GM12878 (cell line): Measurements from ENCODE around the gene CFAP61. TPM values are rescaled to one million over a fixed set of nuclear protein-coding genes. Genes with fewer than 3 reads are reported as not detected.
A peak's percentile ranks its signal among the peaks of the same experiment; 100 is the strongest.

Source experiments
- ATAC-seq: fragments of 200-7000 bp; cut with Tn5 transposase; 3 replicates; pipeline ENCODE4 v1.9.1; 2020; ENCODE audit warnings: mild to moderate bottlenecking, moderate library complexity
- BruUV-seq: library from RNA; stranded (reverse); fragments of 400-500 nt; replicated peaks from 2 replicates; lab custom pipeline; 2021; lab: Mats Ljungman, UMichigan
- CTCF ChIA-PET: fragments of 300-600 bp; sonication (Branson Sonifier 250); formaldehyde crosslinking; extraction: SDS; loops from one replicate; lab custom pipeline; 2021; ENCODE audit warnings: inconsistent platforms; lab: Yijun Ruan, JAX
- POLR2A ChIA-PET: fragments of 350-600 bp; formaldehyde crosslinking; extraction: SDS; loops from one replicate; lab custom pipeline; 2021; ENCODE audit warnings: inconsistent platforms; lab: Charles Lee
- RAD21 ChIA-PET: fragments of 300-600 bp; sonication (Branson Sonifier 250); formaldehyde crosslinking; loops from one replicate; lab custom pipeline; 2023; ENCODE audit warnings: antibody characterized with exemption; ENCODE audit not compliant: unreplicated experiment; lab: Charles Lee
- SMC1A ChIA-PET: fragments of 300-600 bp; sonication (Branson Sonifier 250); formaldehyde crosslinking; loops from one replicate; lab custom pipeline; 2023; ENCODE audit not compliant: unreplicated experiment, uncharacterized antibody; lab: Charles Lee
- DNase-seq: peaks from one replicate; pipeline ENCODE4 v3.0.0-alpha.2; 2011; ENCODE audit warnings: low read depth, low spot score
- FAIRE-seq: peaks from 3 replicates; lab custom pipeline; 2011; peaks lifted over from hg19 to GRCh38; lab: Jason Lieb, UNC
- H2AFZ ChIP-seq: 2 replicates; pipeline ENCODE4 v1.6.0; 2011; ENCODE audit warnings: low read depth, low read length, control low read depth; ENCODE audit not compliant: control insufficient read depth
- H3K27ac ChIP-seq: 2 replicates; pipeline ENCODE4 v1.5.1; 2011; ENCODE audit warnings: control low read depth; ENCODE audit not compliant: control insufficient read depth, insufficient read depth
- H3K27me3 ChIP-seq, 2 experiments: replicated peaks in 1 of 2; 2 replicates each; pipeline versions ENCODE4 v1.6.0 to v1.6.1; 2011; ENCODE audit warnings: low read length in 1 of 2; ENCODE audit not compliant: control insufficient read depth in 2 of 2, insufficient read depth in 2 of 2
- H3K36me3 ChIP-seq, 2 experiments: 2 replicates each; pipeline ENCODE4 v1.5.1; 2011; ENCODE audit warnings: low read length in 1 of 2; ENCODE audit not compliant: control insufficient read depth in 2 of 2, insufficient read depth in 2 of 2
- H3K4me1 ChIP-seq: 2 replicates; pipeline ENCODE4 v1.6.1; 2011; ENCODE audit warnings: mild to moderate bottlenecking, low read length, moderate library complexity, mixed read lengths; ENCODE audit not compliant: control insufficient read depth, insufficient read depth
- H3K4me2 ChIP-seq: 2 replicates; pipeline ENCODE4 v1.6.0; 2011; ENCODE audit warnings: control low read depth; ENCODE audit not compliant: control insufficient read depth, insufficient read depth
- H3K4me3 ChIP-seq: fragments of 200-600 bp; sonication (generic); 2 replicates; pipeline ENCODE4 v1.5.1; 2016
- H3K79me2 ChIP-seq: 2 replicates; pipeline ENCODE4 v1.6.0; 2011; ENCODE audit warnings: low read length; ENCODE audit not compliant: control insufficient read depth, insufficient read depth
- H3K9ac ChIP-seq: 2 replicates; pipeline ENCODE4 v1.8.0; 2011; ENCODE audit warnings: low read length, control low read depth, mixed read lengths; ENCODE audit not compliant: control insufficient read depth, insufficient read depth
- H3K9me3 ChIP-seq: replicated peaks from 3 replicates; pipeline ENCODE4 v1.5.1; 2011; ENCODE audit warnings: mild to moderate bottlenecking, low read length; ENCODE audit not compliant: control insufficient read depth, insufficient read depth
- H4K20me1 ChIP-seq: 2 replicates; pipeline ENCODE4 v1.6.0; 2011; ENCODE audit not compliant: control insufficient read depth, insufficient read depth
- CEBPZ ChIP-seq: fragments of 150-350 bp; IDR thresholded peaks from 2 replicates; pipeline ENCODE4 v1.6.1; 2016; ENCODE audit warnings: low read depth, low read length
- EP300 ChIP-seq, 2 experiments: fragments of 150-350 bp in 1 of 2; IDR thresholded peaks; 2 replicates each; pipeline ENCODE4 v1.6.1; 2011 to 2012; ENCODE audit warnings: low read depth in 2 of 2, low read length in 2 of 2, borderline replicate concordance in 1 of 2, improper control_type of control experiment in 1 of 2, inconsistent platforms in 1 of 2; ENCODE audit not compliant: control insufficient read depth in 1 of 2
- IRF5 ChIP-seq: fragments of 450-650 bp; IDR thresholded peaks from 2 replicates; pipeline ENCODE4 v1.6.1; 2017; ENCODE audit warnings: borderline replicate concordance
- MEF2B ChIP-seq: fragments of 450-650 bp; IDR thresholded peaks from 2 replicates; pipeline ENCODE4 v1.6.1; 2018; ENCODE audit warnings: mild to moderate bottlenecking, moderate library complexity; ENCODE audit not compliant: partially characterized antibody, poor library complexity, severe bottlenecking
- NFXL1 ChIP-seq: fragments of 450-650 bp; IDR thresholded peaks from 2 replicates; pipeline ENCODE4 v1.6.1; 2017; ENCODE audit warnings: antibody characterized with exemption, mild to moderate bottlenecking, borderline replicate concordance
- RUNX3 ChIP-seq: IDR thresholded peaks from 2 replicates; pipeline ENCODE4 v1.6.1; 2012; ENCODE audit warnings: low read length, inconsistent platforms
- SRF ChIP-seq, 2 experiments: IDR thresholded peaks; 2 replicates each; pipeline ENCODE4 v1.6.1; 2011; ENCODE audit warnings: low read depth in 2 of 2, low read length in 2 of 2, mild to moderate bottlenecking in 1 of 2, moderate library complexity in 1 of 2
- WGBS: methylation state at CpG from one replicate; pipeline ENCODE4 v1.1.6; 2016; ENCODE audit warnings: low lambda C conversion rate; ENCODE audit not compliant: insufficient replicate concordance, insufficient coverage; ENCODE audit errors: missing lambda C conversion rate; 5-methylcytosine and 5-hydroxymethylcytosine counted together
- in situ Hi-C: fragments of 300-500 bp; cut with MboI; formaldehyde crosslinking; loops from 9 replicates; pipeline ENCODE4 v1.14.3; 2018; ENCODE audit warnings: mixed read lengths
- intact Hi-C: fragments of 100-400 bp; cut with micrococcal nuclease; formaldehyde crosslinking; loops from one replicate; pipeline ENCODE4 v1.14.2; 2022; ENCODE audit not compliant: unreplicated experiment
- polyA plus RNA-seq, 11 experiments: library from polyadenylated mRNA; depleted of rRNA in 4 of 11; unstranded in 6 of 11; stranded (reverse) in 5 of 11; fragments of >200 nt; fragmentation: Nextera tagmentation in 4 of 11; fragmentation: Illumina TruSeq in 1 of 11; extraction: Ambion mirVana in 4 of 11; extraction: Trizol in 1 of 11; gene quantifications; 1 replicate in 1 of 11; 2 replicates in 10 of 11; pipeline versions ENCODE4 v1.2.1 to v1.2.3, GENCODE V29; 2011 to 2016; ENCODE audit warnings: inconsistent platforms in 2 of 11, missing spikeins in 2 of 11, low read depth in 1 of 11
- total RNA-seq, 4 experiments: library from RNA; depleted of rRNA in 3 of 4; stranded (reverse); fragments of >200 nt in 3 of 4; fragmentation: Illumina TruSeq in 1 of 4; extraction: Trizol in 1 of 4; gene quantifications; 2 replicates each; pipeline versions ENCODE4 v1.2.1 to v1.2.3, GENCODE V29; 2013 to 2021
- TF ChIP-seq, protein P1 (sequence below): fragments of 450-650 bp; conservative IDR thresholded peaks from 2 replicates; pipeline ENCODE4 v1.6.1; 2017; ENCODE audit warnings: mild to moderate bottlenecking, moderate library complexity

CFAP61 gene
- total and polyA plus RNA-seq, 10 of the 15 experiments (the other 5 are each of a cell fraction or from before 2014, with no cell fraction given) = 0.11 to 0.41 (median 0.24) TPM; not detected in 7

GRCh38 chr20:20206788-20207187 is 154.5 kb downstream of the CFAP61 start:
- no peak overlapping the region for H2AFZ ChIP-seq
- POLR2A ChIA-PET = no interaction called here
- SMC1A ChIA-PET = interaction anchor here (1.3 to 1.4 kb wide), 2 partner anchors 14 to 31 kb away, joined by 4 read pairs; no protein-coding TSS in a partner anchor
- H3K4me3 ChIP-seq = no peak overlapping the region
- 11% methylated on average over 1 of the region's 1 CpG for WGBS
- H3K27me3 ChIP-seq = no peaks in the 10 kb centered on the region; a peak in 1 of 4 replicates
- no peaks in the 10 kb centered on the region; the same call in 2 of the 3 replicates for H3K9me3 ChIP-seq
- H3K4me1 ChIP-seq = no peaks in the 10 kb centered on the region
- RAD21 ChIA-PET = interaction anchor here (0.9 to 1.2 kb wide), 2 partner anchors 18 to 30 kb away, joined by 3 read pairs; no protein-coding TSS in a partner anchor
- no peaks in the 10 kb centered on the region for H3K36me3 ChIP-seq
- CTCF ChIA-PET = interaction anchor here (2.7 kb wide), 1 partner anchor 31 kb away, joined by 9 read pairs; no protein-coding TSS in a partner anchor
- no peaks in the 10 kb centered on the region for H4K20me1 ChIP-seq
- no TSS peak for BruUV-seq
- FAIRE-seq = no peak
- H3K27ac ChIP-seq = no peak overlapping the region
- no peak overlapping the region for H3K4me2 ChIP-seq
- TF ChIP-seq EP300 (IDR thresholded peaks at IDR 0.05; ENCODE audit: borderline replicate concordance in 1 of 2, control insufficient read depth in 1 of 2, low read depth in 2 of 2, low read length in 2 of 2) = 0 out of 4 replicates have a peak, but pooled peaks of 1 of the 2 experiments have one; percentile 19
- TF ChIP-seq, protein P1, sequence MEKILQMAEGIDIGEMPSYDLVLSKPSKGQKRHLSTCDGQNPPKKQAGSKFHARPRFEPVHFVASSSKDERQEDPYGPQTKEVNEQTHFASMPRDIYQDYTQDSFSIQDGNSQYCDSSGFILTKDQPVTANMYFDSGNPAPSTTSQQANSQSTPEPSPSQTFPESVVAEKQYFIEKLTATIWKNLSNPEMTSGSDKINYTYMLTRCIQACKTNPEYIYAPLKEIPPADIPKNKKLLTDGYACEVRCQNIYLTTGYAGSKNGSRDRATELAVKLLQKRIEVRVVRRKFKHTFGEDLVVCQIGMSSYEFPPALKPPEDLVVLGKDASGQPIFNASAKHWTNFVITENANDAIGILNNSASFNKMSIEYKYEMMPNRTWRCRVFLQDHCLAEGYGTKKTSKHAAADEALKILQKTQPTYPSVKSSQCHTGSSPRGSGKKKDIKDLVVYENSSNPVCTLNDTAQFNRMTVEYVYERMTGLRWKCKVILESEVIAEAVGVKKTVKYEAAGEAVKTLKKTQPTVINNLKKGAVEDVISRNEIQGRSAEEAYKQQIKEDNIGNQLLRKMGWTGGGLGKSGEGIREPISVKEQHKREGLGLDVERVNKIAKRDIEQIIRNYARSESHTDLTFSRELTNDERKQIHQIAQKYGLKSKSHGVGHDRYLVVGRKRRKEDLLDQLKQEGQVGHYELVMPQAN = no peak
- no peaks in the 10 kb centered on the region for H3K79me2 ChIP-seq
- ATAC-seq = peak; percentile 87
- H3K9ac ChIP-seq = no peak overlapping the region
- in situ Hi-C loops = no loop called here
- intact Hi-C loops = no loop called here
- DNase-seq = peak; percentile 28

GRCh38 chr20:20207291-20207690 is 155.0 kb downstream of the CFAP61 start:
- Histone ChIP-seq H3K4me3 (no peak overlapping the region), H2AFZ (no peak overlapping the region), H3K9me3 (no peaks in the 10 kb centered on the region; the same call in 2 of the 3 replicates), H3K4me1 (no peaks in the 10 kb centered on the region), H3K79me2 (no peaks in the 10 kb centered on the region), H3K9ac (no peak overlapping the region), H4K20me1 (no peaks in the 10 kb centered on the region), H3K4me2 (no peak overlapping the region), H3K36me3 (no peaks in the 10 kb centered on the region), H3K27me3 (no peaks in the 10 kb centered on the region; a peak in 1 of 4 replicates), H3K27ac (no peak overlapping the region)
- ChIA-PET CTCF (interaction anchor here (2.7 kb wide), 1 partner anchor 30 kb away, joined by 9 read pairs; no protein-coding TSS in a partner anchor), POLR2A (no interaction called here), RAD21 (interaction anchor here (0.9 to 1.2 kb wide), 2 partner anchors 17 to 30 kb away, joined by 3 read pairs; no protein-coding TSS in a partner anchor), SMC1A (interaction anchor here (0.7 to 1.4 kb wide), 3 partner anchors 14 to 305 kb away, joined by 3 to 4 read pairs (median 4); no protein-coding TSS in a partner anchor)
- no peak for ATAC-seq
- intact Hi-C loops = no loop called here
- no peak for TF ChIP-seq RUNX3
- no peak for TF ChIP-seq MEF2B
- TF ChIP-seq SRF (IDR thresholded peaks at IDR 0.05; ENCODE audit: low read depth in 2 of 2, low read length in 2 of 2) = no peak
- TF ChIP-seq NFXL1 = no peak
- no peak for TF ChIP-seq IRF5
- TF ChIP-seq CEBPZ = no peak
- 43% methylated on average over 6 of the region's 6 CpGs for WGBS
- FAIRE-seq = no peak
- BruUV-seq = no TSS peak
- in situ Hi-C loops = no loop called here
- no peak for DNase-seq
